K562 (cell line): ENCODE data around the gene TMEM123. TPM values are rescaled to one million over a fixed set of nuclear protein-coding genes. Genes with fewer than 3 reads are reported as not detected.

Source experiments
- AFF4 ChIP-seq: sonication (generic); formaldehyde crosslinking; IDR thresholded peaks from 2 replicates; pipeline ENCODE4 v1.8.0; 2023; ENCODE audit warnings: mild to moderate bottlenecking, missing genetic modification reagents
- HINFP ChIP-seq: fragments of 450-650 bp; conservative IDR thresholded peaks from 2 replicates; pipeline ENCODE4 v1.6.1; 2016; ENCODE audit warnings: missing genetic modification characterization, low read depth, mild to moderate bottlenecking, control low read depth, missing compliant biosample characterization
- HNRNPLL ChIP-seq: fragments of 200-400 bp; formaldehyde crosslinking; IDR thresholded peaks from 2 replicates; pipeline ENCODE4 v1.6.1; 2017; ENCODE audit warnings: low read length, low read depth, mild to moderate bottlenecking; ENCODE audit not compliant: poor library complexity, severe bottlenecking
- JUND ChIP-seq, 2 experiments: IDR thresholded peaks; 2 replicates in 1 of 2; 3 replicates in 1 of 2; pipeline ENCODE4 v1.6.1; 2011; ENCODE audit warnings: borderline replicate concordance in 2 of 2, low read depth in 2 of 2, low read length in 2 of 2, improper control_type of control experiment in 1 of 2, missing biosample characterization in 1 of 2, missing genetic modification characterization in 1 of 2, missing genetic modification reagents in 1 of 2
- NCOR1 ChIP-seq: fragments of 450-650 bp; IDR thresholded peaks from 2 replicates; pipeline ENCODE4 v1.6.1; 2016; ENCODE audit warnings: mild to moderate bottlenecking, moderate library complexity
- POLR3G ChIP-seq: IDR thresholded peaks from 2 replicates; pipeline ENCODE4 v1.6.1; 2011; ENCODE audit not compliant: insufficient read length, insufficient replicate concordance; ENCODE audit errors: extremely low read depth
- RNF2 ChIP-seq: sonication (generic); IDR thresholded peaks from 2 replicates; pipeline ENCODE4 v1.6.1; 2016
- SOX6 ChIP-seq: fragments of 450-650 bp; IDR thresholded peaks from 2 replicates; pipeline ENCODE4 v1.6.1; 2014; ENCODE audit warnings: mild to moderate bottlenecking
- TAF15 ChIP-seq: fragments of 200-400 bp; formaldehyde crosslinking; IDR thresholded peaks from 2 replicates; pipeline ENCODE4 v1.6.1; 2017; ENCODE audit warnings: mild to moderate bottlenecking, low read depth, low read length, moderate library complexity
- XRCC5 ChIP-seq: fragments of 200-400 bp; formaldehyde crosslinking; IDR thresholded peaks from 2 replicates; pipeline ENCODE4 v1.6.1; 2017; ENCODE audit warnings: low read depth, mild to moderate bottlenecking, low read length
- ZBTB49 ChIP-seq: sonication (generic); formaldehyde crosslinking; IDR thresholded peaks from 2 replicates; pipeline ENCODE4 v1.8.0; 2022; ENCODE audit warnings: missing genetic modification reagents, mild to moderate bottlenecking, borderline replicate concordance
- ZNF121 ChIP-seq: sonication (generic); formaldehyde crosslinking; conservative IDR thresholded peaks from 2 replicates; pipeline ENCODE4 v1.8.0; 2022; ENCODE audit warnings: missing genetic modification reagents
- ZNF444 ChIP-seq: fragments of 250-450 bp; sonication (Bioruptor Pico); IDR thresholded peaks from 2 replicates; pipeline ENCODE4 v1.4.0; 2020; ENCODE audit warnings: mild to moderate bottlenecking, moderate library complexity
- ZNF586 ChIP-seq: fragments of 450-650 bp; formaldehyde crosslinking; conservative IDR thresholded peaks from 2 replicates; pipeline ENCODE4 v1.4.0; 2020; ENCODE audit warnings: mild to moderate bottlenecking, moderate library complexity
- ZNF780A ChIP-seq: fragments of 250-450 bp; sonication (Bioruptor Pico); IDR thresholded peaks from 2 replicates; pipeline ENCODE4 v1.5.0; 2021; ENCODE audit warnings: mild to moderate bottlenecking
- polyA plus RNA-seq, 8 experiments: library from polyadenylated mRNA; depleted of rRNA in 4 of 8; stranded (reverse) in 5 of 8; unstranded in 3 of 8; fragments of >200 nt; fragmentation: Nextera tagmentation in 2 of 8; fragmentation: Illumina TruSeq in 1 of 8; extraction: Ambion mirVana in 2 of 8; extraction: Trizol in 1 of 8; gene quantifications; 2 replicates each; pipeline versions ENCODE4 v1.2.1 to v1.2.3, GENCODE V29; 2011 to 2014; ENCODE audit warnings: inconsistent platforms in 1 of 8, missing spikeins in 1 of 8
- total RNA-seq, 7 experiments: library from RNA; depleted of rRNA in 6 of 7; stranded (reverse); fragments of >200 nt in 6 of 7; fragmentation: Illumina TruSeq in 2 of 7; extraction: Trizol in 2 of 7; gene quantifications; 2 replicates each; pipeline versions ENCODE4 v1.2.1 to v1.2.3, GENCODE V29; 2011 to 2021; ENCODE audit warnings: low replicate concordance in 1 of 7

Gene TMEM123
- total and polyA plus RNA-seq, 9 of the 15 experiments (the other 6 are each of a cell fraction or from before 2014, with no cell fraction given), result 19.8 to 344 (median 82.4) TPM

GRCh38 chr11:102485095-102485722 lies 32.6 kb upstream of the TMEM123 start (continued):
- no peak for TF ChIP-seq ZBTB49 (CRISPR knock-in tag)
- TF ChIP-seq NCOR1, result no peak
- TF ChIP-seq TAF15, result no peak
- no peak for TF ChIP-seq SOX6
- TF ChIP-seq ZNF780A (CRISPR knock-in tag), result no peak
- no peak for TF ChIP-seq ZNF444 (CRISPR knock-in tag)
- no peak for TF ChIP-seq XRCC5
- no peak for TF ChIP-seq RNF2
- no peak for TF ChIP-seq HINFP (tag)
- TF ChIP-seq POLR3G, result no peak
- no peak for TF ChIP-seq HNRNPLL
- TF ChIP-seq ZNF121, result no peak
- TF ChIP-seq AFF4, result no peak
- peak; percentile 15; the same call in 1 of the 2 replicates for TF ChIP-seq JUND (IDR thresholded peaks at IDR 0.05; ENCODE audit: borderline replicate concordance, low read depth, low read length)
- TF ChIP-seq JUND (tag; IDR thresholded peaks at IDR 0.05; ENCODE audit: borderline replicate concordance, low read depth, low read length), result no peak
- TF ChIP-seq ZNF586 (CRISPR knock-in tag), result no peak
